RWPE2 (cell line): Measurements from ENCODE around the gene JMJD8.
A peak's percentile ranks its signal among the peaks of the same experiment; 100 is the strongest.

Experiments used
- ATAC-seq: fragments of 200-7000 bp; cut with Tn5 transposase; 3 replicates; pipeline ENCODE4 v1.9.1; 2021; ENCODE audit warnings: low read depth
- DNase-seq: peaks from one replicate; pipeline ENCODE4 v3.0.0-alpha.2; 2020; ENCODE audit warnings: low spot score
- H3K27ac ChIP-seq: fragments of 450-650 bp; 2 replicates; pipeline ENCODE4 v1.5.1; 2017; ENCODE audit warnings: mild to moderate bottlenecking; ENCODE audit not compliant: poor library complexity, severe bottlenecking
- H3K27me3 ChIP-seq: fragments of 250-450 bp; sonication (Bioruptor Pico); 2 replicates; pipeline ENCODE4 v1.5.1; 2021; ENCODE audit warnings: mild to moderate bottlenecking, moderate library complexity; ENCODE audit not compliant: insufficient read depth, poor library complexity, severe bottlenecking
- H3K36me3 ChIP-seq: fragments of 250-450 bp; sonication (Bioruptor Pico); 2 replicates; pipeline ENCODE4 v1.5.1; 2020; ENCODE audit warnings: low read depth, mild to moderate bottlenecking, moderate library complexity
- H3K4me1 ChIP-seq: fragments of 250-450 bp; sonication (Bioruptor Pico); 2 replicates; pipeline ENCODE4 v1.5.1; 2021; ENCODE audit warnings: mild to moderate bottlenecking, moderate library complexity; ENCODE audit not compliant: insufficient read depth, poor library complexity, severe bottlenecking
- H3K4me3 ChIP-seq: fragments of 250-450 bp; sonication (Bioruptor Pico); 2 replicates; pipeline ENCODE4 v1.5.1; 2021; ENCODE audit warnings: mild to moderate bottlenecking, moderate library complexity; ENCODE audit not compliant: severe bottlenecking
- H3K9me3 ChIP-seq: fragments of 250-450 bp; sonication (Bioruptor Pico); 2 replicates; pipeline ENCODE4 v1.5.1; 2021; ENCODE audit warnings: mild to moderate bottlenecking, moderate library complexity; ENCODE audit not compliant: severe bottlenecking
- CTCF ChIP-seq: fragments of 450-650 bp; IDR thresholded peaks from one replicate; pipeline ENCODE4 v1.5.1; 2017; ENCODE audit warnings: mild to moderate bottlenecking, moderate library complexity; ENCODE audit not compliant: poor library complexity, severe bottlenecking

JMJD8 gene

GRCh38 chr16:684961-685696 lies 995 bp upstream of the JMJD8 start:
- no peak for TF ChIP-seq CTCF
- H3K27ac ChIP-seq, result peak overlapping the region; percentile 77

GRCh38 chr16:683396-684070 lies 601 bp downstream of the JMJD8 start:
- peak overlapping the region; percentile 72 for H3K4me3 ChIP-seq
- TF ChIP-seq CTCF, result no peak
- H3K9me3 ChIP-seq, result no peaks in the 10 kb centered on the region
- H3K36me3 ChIP-seq, result peaks cover 44% of the 10 kb centered on the region
- H3K27me3 ChIP-seq, result no peaks in the 10 kb centered on the region
- H3K27ac ChIP-seq, result peak overlapping the region; percentile 77
- peaks cover 15% of the 10 kb centered on the region for H3K4me1 ChIP-seq
- peak; percentile 3; the same call in 2 of the 3 replicates for ATAC-seq
- DNase-seq, result no peak

More at GRCh38 chr16:684961-685696, 995 bp upstream of the JMJD8 start:
- H3K36me3 ChIP-seq, result peaks cover 44% of the 10 kb centered on the region
- H3K27me3 ChIP-seq, result no peaks in the 10 kb centered on the region
- H3K4me1 ChIP-seq, result peaks cover 13% of the 10 kb centered on the region
- DNase-seq (no peak), ATAC-seq (no peak)
- no peak overlapping the region for H3K4me3 ChIP-seq
- H3K9me3 ChIP-seq, result no peaks in the 10 kb centered on the region

GRCh38 chr16:682493-683395 lies 1.4 kb downstream of the JMJD8 start:
- H3K27ac ChIP-seq, result peak overlapping the region; percentile 77
- H3K27me3 ChIP-seq, result no peaks in the 10 kb centered on the region
- no peaks in the 10 kb centered on the region for H3K9me3 ChIP-seq
- H3K4me3 ChIP-seq, result peak overlapping the region; percentile 72
- no peak for TF ChIP-seq CTCF
- ATAC-seq (no peak), DNase-seq (no peak)
- H3K36me3 ChIP-seq, result peaks cover 44% of the 10 kb centered on the region
- peaks cover 15% of the 10 kb centered on the region for H3K4me1 ChIP-seq

GRCh38 chr16:681746-682427 lies 2.2 kb downstream of the JMJD8 start:
- TF ChIP-seq CTCF, result no peak
- Histone ChIP-seq H3K4me1 (peaks cover 15% of the 10 kb centered on the region), H3K9me3 (no peaks in the 10 kb centered on the region), H3K27ac (peak overlapping the region; percentile 72), H3K36me3 (peaks cover 43% of the 10 kb centered on the region), H3K4me3 (peak overlapping the region; percentile 91), H3K27me3 (no peaks in the 10 kb centered on the region)
- no peak for DNase-seq
- no peak for ATAC-seq
